Psoas muscle (tissue), 8 donors: ENCODE results near the gene TMEM132A. TPM values are rescaled to one million over a fixed set of nuclear protein-coding genes. Genes with fewer than 3 reads are reported as not detected.
A peak's percentile ranks its signal among the peaks of the same experiment; 100 is the strongest.

Experiments used
- ATAC-seq, 4 donors: fragments of 200-7000 bp; cut with Tn5 transposase; one replicate each; pipeline ENCODE4 v1.9.1; 2020; ENCODE audit warnings: moderate library complexity in 3 of 4, mild to moderate bottlenecking in 2 of 4
- DNase-seq, 2 donors: peaks; one replicate each; pipeline ENCODE4 v3.0.0-alpha.2; 2020
- H3K27ac ChIP-seq: fragments of 200-600 bp; one replicate; pipeline ENCODE4 v1.8.0; 2022
- H3K27me3 ChIP-seq, 3 donors: fragments of 200-600 bp in 1 of 3; one replicate each; pipeline versions ENCODE4 v1.6.1 to v1.8.0; 2013 to 2022; ENCODE audit warnings: low read length in 2 of 3, mild to moderate bottlenecking in 2 of 3, moderate library complexity in 1 of 3; ENCODE audit not compliant: insufficient read depth in 3 of 3
- H3K36me3 ChIP-seq, 2 donors: fragments of 200-600 bp in 1 of 2; one replicate each; pipeline versions ENCODE4 v1.6.1 to v1.8.0; 2013 to 2022; ENCODE audit warnings: low read depth in 1 of 2, mild to moderate bottlenecking in 1 of 2, moderate library complexity in 1 of 2; ENCODE audit not compliant: insufficient read depth in 1 of 2
- H3K4me1 ChIP-seq: fragments of 200-600 bp; one replicate; pipeline ENCODE4 v1.8.0; 2022
- H3K4me3 ChIP-seq: fragments of 200-600 bp; one replicate; pipeline ENCODE4 v1.8.0; 2022; ENCODE audit warnings: mild to moderate bottlenecking
- H3K9me3 ChIP-seq: fragments of 200-600 bp; one replicate; pipeline ENCODE4 v1.8.0; 2022
- CTCF ChIP-seq: fragments of 200-600 bp; IDR thresholded peaks from one replicate; pipeline ENCODE4 v1.8.0; 2022; ENCODE audit warnings: antibody characterized with exemption
- WGBS, 3 donors: extraction: QIAGEN DNeasy Blood & Tissue Kit; methylation state at CpG; one replicate each; pipeline versions ENCODE4 v1.1.6 to v1.1.7; 2013; 5-methylcytosine and 5-hydroxymethylcytosine counted together
- intact Hi-C, 2 donors: fragments of 100-400 bp; cut with DNase I; formaldehyde crosslinking; loops; one replicate each; pipeline versions ENCODE4 v1.11.0 to v1.14.2; 2022
- polyA plus RNA-seq, 3 donors: library from polyadenylated mRNA; stranded (reverse); fragments of 200-250 nt; gene quantifications; one replicate each; pipeline ENCODE4 v1.2.3, GENCODE V29; 2013
- total RNA-seq, 4 donors: library from RNA; stranded (reverse); fragmentation: NEBNext Ultra II Directional in 2 of 4; extraction: Animal tissue kit (Norgen Biotek cat#: 25700) in 2 of 4; gene quantifications; one replicate each; pipeline versions ENCODE4 v1.2.1 to v1.2.4, GENCODE V29; 2021 to 2023
- donor health status: healthy with polysubstance abuse.
- donor health status: DM: no; HTN: no; CAD: no; lungs with moderate emphysema.
- donor health status: Bipolar disorder and iron deficiency.
- donor health status: healthy.
- donor health status: DM: yes; HTN: yes; CAD: no.
- donor health status: DM: no; HTN: no; CAD: no.
- donor health status: DM: no; HTN: no; CAD: no.
- donor health status: DM: yes; HTN: yes; CAD: no.

The TMEM132A gene
- total and polyA plus RNA-seq, 7 donors = 2.0 to 7.7 (median 3.7) TPM

GRCh38 chr11:60951904-60952741, 27.9 kb downstream of the TMEM132A start, which contains the start of gene SLC15A3:
Gene SLC15A3, minus strand, starts transcription at chr11:60952176. Its CDS starts 625 bp downstream, at chr11:60951551.
- DNase-seq = peak; percentile 61 to 82
- intact Hi-C loops = no loop called here
- Histone ChIP-seq H3K27me3 (peaks cover 0 to 3% (median 0%) of the 10 kb centered on the region in 3 donors), H3K4me3 (peak within 1 kb of the TSS; percentile 63), H3K36me3 (no peaks in the 10 kb centered on the region), H3K27ac (peak within 1 kb of the TSS; percentile 48), H3K9me3 (no peaks in the 10 kb centered on the region), H3K4me1 (no peaks in the 10 kb centered on the region)
- no peak for TF ChIP-seq CTCF
- peak; percentile 49 to 79 (median 62) for ATAC-seq
- 8 to 14% (median 10%) methylated on average over 23 of the region's 23 CpGs for WGBS, 3 donors

- Histone ChIP-seq H3K27ac (peak overlapping the region; percentile 48), H3K9me3 (no peaks in the 10 kb centered on the region), H3K27me3 (peaks cover 0 to 3% (median 0%) of the 10 kb centered on the region in 3 donors), H3K4me1 (no peaks in the 10 kb centered on the region), H3K36me3 (no peaks in the 10 kb centered on the region), H3K4me3 (peak overlapping the region; percentile 63)
- 13 to 37% (median 27%) methylated on average over 3 of the region's 3 CpGs for WGBS, 3 donors
- TF ChIP-seq CTCF = no peak
- intact Hi-C loops = no loop called here
- no peak for DNase-seq
- peak in 1 of 4 donors; percentile 17 for ATAC-seq
Measured at GRCh38 chr11:60952742-60953170, 28.5 kb downstream of the TMEM132A start.

- peak in 1 of 4 donors; percentile 30 for ATAC-seq
- intact Hi-C loops = no loop called here
- H3K4me3 ChIP-seq = no peak overlapping the region
- TF ChIP-seq CTCF = no peak
- H3K9me3 ChIP-seq = no peaks in the 10 kb centered on the region
- 69 to 74% (median 71%) methylated on average over 6 of the region's 6 CpGs for WGBS, 3 donors
- H3K36me3 ChIP-seq = no peaks in the 10 kb centered on the region
- H3K4me1 ChIP-seq = no peaks in the 10 kb centered on the region
- no peak overlapping the region for H3K27ac ChIP-seq
- DNase-seq = no peak
- peaks cover 0 to 3% (median 0%) of the 10 kb centered on the region in 3 donors for H3K27me3 ChIP-seq
Measured at GRCh38 chr11:60953781-60954180, 29.5 kb downstream of the TMEM132A start.

DNA sequence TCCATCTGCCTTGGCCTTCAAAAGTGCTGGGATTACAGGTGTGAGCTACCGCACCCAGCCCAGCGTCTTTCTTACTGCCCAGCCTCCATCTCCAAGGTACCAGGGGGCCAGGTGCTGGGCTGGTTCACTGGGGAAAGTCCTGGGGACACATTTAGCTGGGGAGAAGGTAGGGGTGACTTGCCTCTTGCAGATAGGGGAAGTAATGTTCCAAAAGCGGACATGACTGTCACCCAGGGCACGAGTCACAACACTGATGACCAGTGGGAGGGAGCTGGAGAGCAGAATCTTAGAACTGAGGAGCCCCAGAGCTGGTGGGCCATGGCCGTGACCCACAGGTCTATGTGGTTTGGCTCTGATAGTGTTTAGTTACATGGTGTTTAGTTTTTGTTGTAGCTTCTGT, 30.2 kb downstream of the TMEM132A start:
- H3K4me3 ChIP-seq = no peak overlapping the region
- no peaks in the 10 kb centered on the region for H3K9me3 ChIP-seq
- 88 to 96% (median 89%) methylated on average over 5 of the region's 5 CpGs for WGBS, 3 donors
- TF ChIP-seq CTCF = no peak
- H3K36me3 ChIP-seq = no peaks in the 10 kb centered on the region
- DNase-seq = no peak
- ATAC-seq = no peak
- intact Hi-C loops = no loop called here
- no peaks in the 10 kb centered on the region for H3K4me1 ChIP-seq
- H3K27ac ChIP-seq = no peak overlapping the region
- peaks cover 0 to 3% (median 0%) of the 10 kb centered on the region in 3 donors for H3K27me3 ChIP-seq
